Measurements from ENCODE around the gene UBE2D2. TPM values are rescaled to one million over a fixed set of nuclear protein-coding genes. Genes with fewer than 3 reads are reported as not detected.
A peak's percentile ranks its signal among the peaks of the same experiment; 100 is the strongest.

The UBE2D2 gene
- total and polyA plus RNA-seq, 2 experiments from 2014 or later, result 120 to 172 TPM

DNA sequence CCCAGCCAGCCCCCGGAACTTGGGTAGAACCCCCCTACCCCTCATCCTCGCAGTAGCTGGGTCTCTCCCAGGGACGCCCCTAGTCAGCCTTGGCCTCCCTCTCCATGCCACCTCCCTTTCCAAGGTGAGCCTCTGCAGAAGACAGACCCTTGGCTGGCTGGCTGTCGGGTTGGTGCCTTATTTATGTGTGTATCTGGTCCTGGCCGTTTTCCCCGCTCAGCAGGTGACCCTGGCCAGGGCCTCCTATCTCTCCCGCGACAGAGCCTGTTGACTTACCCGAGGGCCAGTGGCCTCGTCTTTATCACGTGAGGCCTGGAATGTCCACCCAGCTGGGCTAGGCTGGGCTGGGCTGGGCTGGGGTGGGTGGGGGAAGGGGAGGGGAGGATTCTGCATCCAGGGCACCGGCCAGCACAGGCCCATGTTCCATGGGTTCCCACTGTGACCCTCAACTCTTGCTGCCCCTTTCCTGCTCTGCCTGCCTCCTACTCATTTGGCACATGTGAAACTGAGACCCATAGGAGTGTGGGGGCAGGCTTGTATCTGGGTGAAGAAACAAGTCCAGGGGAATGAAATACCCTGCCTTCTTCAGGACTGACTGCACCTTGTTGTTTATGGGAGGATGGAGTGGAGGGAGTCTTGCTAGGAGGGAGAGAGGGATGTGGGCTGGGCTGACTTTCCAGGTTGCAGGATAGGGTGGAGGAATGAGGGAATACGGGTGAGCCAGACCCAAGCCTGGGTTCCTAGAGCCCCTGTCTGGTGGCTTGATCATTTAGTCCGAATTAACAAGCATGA is 90.1 kb downstream of the UBE2D2 start:
- peaks cover 36% of the 10 kb centered on the region for H3F3A ChIP-seq (replicated peaks; ENCODE audit: low read depth)
- no peaks in the 10 kb centered on the region for H3K9me2 ChIP-seq (ENCODE audit: insufficient read depth)
- Mint-ChIP-seq H3K9me3 (peaks cover 5% of the 10 kb centered on the region; the same call in 1 of the 3 replicates), H3K27me3 (ENCODE audit: insufficient read depth, low read depth, poor library complexity) (peaks cover 37% of the 10 kb centered on the region), H3K36me3 (ENCODE audit: low read depth) (peaks cover 4% of the 10 kb centered on the region; the same call in 2 of the 3 replicates), H3K27ac (peak overlapping the region; percentile 21; the same call in 1 of the 2 replicates), H3K4me1 (peaks cover 59% of the 10 kb centered on the region), H3K4me3 (peak overlapping the region; percentile 99)
- H3K79me2 ChIP-seq (replicated peaks; ENCODE audit: insufficient read depth), result peaks cover 75% of the 10 kb centered on the region
- peaks cover 21% of the 10 kb centered on the region for H3K27me3 ChIP-seq (ENCODE audit: insufficient read depth)
- TF ChIP-seq CREB1 (CRISPR knock-in tag; IDR thresholded peaks at IDR 0.05; ENCODE audit: low read depth) (no peak), ZNF331 (CRISPR knock-in tag; IDR thresholded peaks at IDR 0.05; ENCODE audit: low read depth) (no peak), STAT1 (IDR thresholded peaks at IDR 0.05; ENCODE audit: unreplicated experiment) (no peak)
- TF ChIP-seq, protein P1, sequence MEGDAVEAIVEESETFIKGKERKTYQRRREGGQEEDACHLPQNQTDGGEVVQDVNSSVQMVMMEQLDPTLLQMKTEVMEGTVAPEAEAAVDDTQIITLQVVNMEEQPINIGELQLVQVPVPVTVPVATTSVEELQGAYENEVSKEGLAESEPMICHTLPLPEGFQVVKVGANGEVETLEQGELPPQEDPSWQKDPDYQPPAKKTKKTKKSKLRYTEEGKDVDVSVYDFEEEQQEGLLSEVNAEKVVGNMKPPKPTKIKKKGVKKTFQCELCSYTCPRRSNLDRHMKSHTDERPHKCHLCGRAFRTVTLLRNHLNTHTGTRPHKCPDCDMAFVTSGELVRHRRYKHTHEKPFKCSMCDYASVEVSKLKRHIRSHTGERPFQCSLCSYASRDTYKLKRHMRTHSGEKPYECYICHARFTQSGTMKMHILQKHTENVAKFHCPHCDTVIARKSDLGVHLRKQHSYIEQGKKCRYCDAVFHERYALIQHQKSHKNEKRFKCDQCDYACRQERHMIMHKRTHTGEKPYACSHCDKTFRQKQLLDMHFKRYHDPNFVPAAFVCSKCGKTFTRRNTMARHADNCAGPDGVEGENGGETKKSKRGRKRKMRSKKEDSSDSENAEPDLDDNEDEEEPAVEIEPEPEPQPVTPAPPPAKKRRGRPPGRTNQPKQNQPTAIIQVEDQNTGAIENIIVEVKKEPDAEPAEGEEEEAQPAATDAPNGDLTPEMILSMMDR (conservative IDR thresholded peaks at IDR 0.05; ENCODE audit: low read depth in 2 of 2), result no peak
- peak overlapping the region; percentile 96 for H3K4me3 ChIP-seq
- H4K20me1 ChIP-seq (replicated peaks; ENCODE audit: insufficient read depth), result peaks cover 45% of the 10 kb centered on the region
- peak; percentile 81 for DNase-seq (ENCODE audit: low spot score)
- peaks cover 61% of the 10 kb centered on the region for H3K4me1 ChIP-seq (ENCODE audit: insufficient read depth)
- no peak overlapping the region for H2AFZ ChIP-seq
- peak overlapping the region; percentile 98 for H3K4me2 ChIP-seq
- no peaks in the 10 kb centered on the region for H3K36me3 ChIP-seq (ENCODE audit: insufficient read depth)
- H3K27ac ChIP-seq (ENCODE audit: low read depth), result peak overlapping the region; percentile 93
- no peak; the same call in 2 of the 3 replicates for ATAC-seq

DNA sequence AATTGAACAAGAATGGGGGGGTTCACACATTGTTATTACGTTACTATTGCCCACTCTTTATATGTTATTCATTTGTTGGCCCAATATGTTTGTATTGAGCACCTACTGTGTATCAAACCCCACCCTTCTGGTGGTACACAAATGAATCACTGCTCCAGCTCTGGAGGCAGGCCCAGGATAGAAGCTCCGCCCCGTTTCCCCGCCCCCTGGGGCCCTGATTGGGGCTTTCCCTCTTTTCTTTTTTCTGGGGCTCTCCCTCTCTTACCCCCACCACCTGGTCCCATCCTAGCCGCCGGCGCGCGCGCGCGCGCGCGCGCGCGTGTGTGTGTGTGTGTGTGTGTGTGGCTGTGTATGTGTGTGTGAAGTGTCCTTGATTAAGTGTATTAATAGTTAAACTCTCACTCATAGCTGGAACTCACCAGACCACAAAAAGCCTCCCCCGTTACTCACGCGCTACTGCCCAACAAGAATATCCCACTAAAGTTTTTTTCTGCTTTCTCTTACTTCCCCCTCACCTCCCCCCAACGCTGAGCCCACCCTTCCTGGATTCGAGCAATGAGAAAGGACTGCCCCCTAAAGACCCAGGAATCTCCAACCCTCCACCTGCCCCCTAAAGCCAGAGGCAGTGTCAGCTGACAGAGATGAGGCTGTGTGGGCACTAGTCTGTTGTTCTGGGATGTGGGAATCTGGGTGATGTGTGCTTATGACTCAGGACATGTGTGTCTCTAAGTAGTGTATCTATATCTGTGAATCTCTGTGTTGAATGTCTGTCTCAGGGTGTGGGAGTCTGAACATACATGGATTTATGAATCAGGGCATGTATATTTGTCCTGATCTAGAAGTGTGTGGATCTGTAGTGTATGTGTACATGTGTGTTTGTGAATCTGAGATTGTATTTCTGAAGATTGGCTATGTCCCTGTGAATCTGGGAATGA is 91.0 kb downstream of the UBE2D2 start:
- Histone ChIP-seq H3K79me2 (replicated peaks; ENCODE audit: insufficient read depth) (peaks cover 84% of the 10 kb centered on the region), H3K4me3 (peak overlapping the region; percentile 96), H4K20me1 (replicated peaks; ENCODE audit: insufficient read depth) (peaks cover 51% of the 10 kb centered on the region), H2AFZ (no peak overlapping the region), H3K36me3 (ENCODE audit: insufficient read depth) (no peaks in the 10 kb centered on the region), H3K4me2 (peak overlapping the region; percentile 98), H3F3A (replicated peaks; ENCODE audit: low read depth) (peaks cover 31% of the 10 kb centered on the region), H3K27me3 (ENCODE audit: insufficient read depth) (peaks cover 12% of the 10 kb centered on the region), H3K4me1 (ENCODE audit: insufficient read depth) (peaks cover 58% of the 10 kb centered on the region), H3K27ac (ENCODE audit: low read depth) (peak overlapping the region; percentile 93), H3K9me2 (ENCODE audit: insufficient read depth) (no peaks in the 10 kb centered on the region)
- Mint-ChIP-seq H3K27me3 (ENCODE audit: insufficient read depth, low read depth, poor library complexity) (peaks cover 30% of the 10 kb centered on the region), H3K36me3 (ENCODE audit: low read depth) (peaks cover 4% of the 10 kb centered on the region; the same call in 2 of the 3 replicates), H3K4me1 (peaks cover 58% of the 10 kb centered on the region), H3K4me3 (peak overlapping the region; percentile 99), H3K9me3 (peaks cover 5% of the 10 kb centered on the region; the same call in 1 of the 3 replicates), H3K27ac (no peak overlapping the region; the same call in 1 of the 2 replicates)
- ATAC-seq (peak; percentile 6), DNase-seq (ENCODE audit: low spot score) (peak; percentile 90)
- TF ChIP-seq, protein P2, sequence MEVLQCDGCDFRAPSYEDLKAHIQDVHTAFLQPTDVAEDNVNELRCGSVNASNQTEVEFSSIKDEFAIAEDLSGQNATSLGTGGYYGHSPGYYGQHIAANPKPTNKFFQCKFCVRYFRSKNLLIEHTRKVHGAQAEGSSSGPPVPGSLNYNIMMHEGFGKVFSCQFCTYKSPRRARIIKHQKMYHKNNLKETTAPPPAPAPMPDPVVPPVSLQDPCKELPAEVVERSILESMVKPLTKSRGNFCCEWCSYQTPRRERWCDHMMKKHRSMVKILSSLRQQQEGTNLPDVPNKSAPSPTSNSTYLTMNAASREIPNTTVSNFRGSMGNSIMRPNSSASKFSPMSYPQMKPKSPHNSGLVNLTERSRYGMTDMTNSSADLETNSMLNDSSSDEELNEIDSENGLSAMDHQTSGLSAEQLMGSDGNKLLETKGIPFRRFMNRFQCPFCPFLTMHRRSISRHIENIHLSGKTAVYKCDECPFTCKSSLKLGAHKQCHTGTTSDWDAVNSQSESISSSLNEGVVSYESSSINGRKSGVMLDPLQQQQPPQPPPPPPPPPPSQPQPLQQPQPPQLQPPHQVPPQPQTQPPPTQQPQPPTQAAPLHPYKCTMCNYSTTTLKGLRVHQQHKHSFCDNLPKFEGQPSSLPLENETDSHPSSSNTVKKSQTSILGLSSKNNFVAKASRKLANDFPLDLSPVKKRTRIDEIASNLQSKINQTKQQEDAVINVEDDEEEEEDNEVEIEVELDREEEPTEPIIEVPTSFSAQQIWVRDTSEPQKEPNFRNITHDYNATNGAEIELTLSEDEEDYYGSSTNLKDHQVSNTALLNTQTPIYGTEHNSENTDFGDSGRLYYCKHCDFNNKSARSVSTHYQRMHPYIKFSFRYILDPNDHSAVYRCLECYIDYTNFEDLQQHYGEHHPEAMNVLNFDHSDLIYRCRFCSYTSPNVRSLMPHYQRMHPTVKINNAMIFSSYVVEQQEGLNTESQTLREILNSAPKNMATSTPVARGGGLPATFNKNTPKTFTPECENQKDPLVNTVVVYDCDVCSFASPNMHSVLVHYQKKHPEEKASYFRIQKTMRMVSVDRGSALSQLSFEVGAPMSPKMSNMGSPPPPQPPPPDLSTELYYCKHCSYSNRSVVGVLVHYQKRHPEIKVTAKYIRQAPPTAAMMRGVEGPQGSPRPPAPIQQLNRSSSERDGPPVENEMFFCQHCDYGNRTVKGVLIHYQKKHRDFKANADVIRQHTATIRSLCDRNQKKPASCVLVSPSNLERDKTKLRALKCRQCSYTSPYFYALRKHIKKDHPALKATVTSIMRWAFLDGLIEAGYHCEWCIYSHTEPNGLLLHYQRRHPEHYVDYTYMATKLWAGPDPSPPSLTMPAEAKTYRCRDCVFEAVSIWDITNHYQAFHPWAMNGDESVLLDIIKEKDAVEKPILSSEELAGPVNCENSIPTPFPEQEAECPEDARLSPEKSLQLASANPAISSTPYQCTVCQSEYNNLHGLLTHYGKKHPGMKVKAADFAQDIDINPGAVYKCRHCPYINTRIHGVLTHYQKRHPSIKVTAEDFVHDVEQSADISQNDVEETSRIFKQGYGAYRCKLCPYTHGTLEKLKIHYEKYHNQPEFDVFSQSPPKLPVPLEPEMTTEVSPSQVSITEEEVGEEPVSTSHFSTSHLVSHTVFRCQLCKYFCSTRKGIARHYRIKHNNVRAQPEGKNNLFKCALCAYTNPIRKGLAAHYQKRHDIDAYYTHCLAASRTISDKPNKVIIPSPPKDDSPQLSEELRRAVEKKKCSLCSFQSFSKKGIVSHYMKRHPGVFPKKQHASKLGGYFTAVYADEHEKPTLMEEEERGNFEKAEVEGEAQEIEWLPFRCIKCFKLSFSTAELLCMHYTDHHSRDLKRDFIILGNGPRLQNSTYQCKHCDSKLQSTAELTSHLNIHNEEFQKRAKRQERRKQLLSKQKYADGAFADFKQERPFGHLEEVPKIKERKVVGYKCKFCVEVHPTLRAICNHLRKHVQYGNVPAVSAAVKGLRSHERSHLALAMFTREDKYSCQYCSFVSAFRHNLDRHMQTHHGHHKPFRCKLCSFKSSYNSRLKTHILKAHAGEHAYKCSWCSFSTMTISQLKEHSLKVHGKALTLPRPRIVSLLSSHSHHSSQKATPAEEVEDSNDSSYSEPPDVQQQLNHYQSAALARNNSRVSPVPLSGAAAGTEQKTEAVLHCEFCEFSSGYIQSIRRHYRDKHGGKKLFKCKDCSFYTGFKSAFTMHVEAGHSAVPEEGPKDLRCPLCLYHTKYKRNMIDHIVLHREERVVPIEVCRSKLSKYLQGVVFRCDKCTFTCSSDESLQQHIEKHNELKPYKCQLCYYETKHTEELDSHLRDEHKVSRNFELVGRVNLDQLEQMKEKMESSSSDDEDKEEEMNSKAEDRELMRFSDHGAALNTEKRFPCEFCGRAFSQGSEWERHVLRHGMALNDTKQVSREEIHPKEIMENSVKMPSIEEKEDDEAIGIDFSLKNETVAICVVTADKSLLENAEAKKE (CRISPR knock-in tag; IDR thresholded peaks at IDR 0.05), result no peak
- TF ChIP-seq EZH2phosphoT487 (IDR thresholded peaks at IDR 0.05; ENCODE audit: unreplicated experiment) (no peak), JUNB (IDR thresholded peaks at IDR 0.05; ENCODE audit: unreplicated experiment) (no peak), NANOG (IDR thresholded peaks at IDR 0.05; ENCODE audit: borderline replicate concordance) (no peak)
